Measurements from ENCODE around the gene SHROOM4.

DNA sequence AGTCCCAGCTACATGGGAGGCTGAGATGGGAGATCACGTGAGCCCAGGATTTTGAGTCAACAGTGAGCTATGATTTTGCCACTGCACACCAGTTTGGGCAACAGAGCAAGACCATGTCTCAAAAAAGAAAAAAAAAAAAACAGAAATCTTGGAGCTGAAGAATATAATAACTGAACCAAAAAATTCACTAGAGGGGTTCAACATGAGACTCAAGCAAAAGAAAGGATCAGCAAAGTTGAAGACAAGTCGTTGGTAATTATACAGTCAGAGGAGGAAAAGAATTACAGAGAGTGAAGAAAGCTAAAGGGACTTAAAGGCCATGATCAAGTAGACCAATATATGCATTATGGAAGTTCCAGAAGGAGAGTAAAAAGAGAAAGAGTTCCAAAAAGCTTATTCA, 26.9 kb downstream of the SHROOM4 start:
- TF ChIP-seq, protein P1, sequence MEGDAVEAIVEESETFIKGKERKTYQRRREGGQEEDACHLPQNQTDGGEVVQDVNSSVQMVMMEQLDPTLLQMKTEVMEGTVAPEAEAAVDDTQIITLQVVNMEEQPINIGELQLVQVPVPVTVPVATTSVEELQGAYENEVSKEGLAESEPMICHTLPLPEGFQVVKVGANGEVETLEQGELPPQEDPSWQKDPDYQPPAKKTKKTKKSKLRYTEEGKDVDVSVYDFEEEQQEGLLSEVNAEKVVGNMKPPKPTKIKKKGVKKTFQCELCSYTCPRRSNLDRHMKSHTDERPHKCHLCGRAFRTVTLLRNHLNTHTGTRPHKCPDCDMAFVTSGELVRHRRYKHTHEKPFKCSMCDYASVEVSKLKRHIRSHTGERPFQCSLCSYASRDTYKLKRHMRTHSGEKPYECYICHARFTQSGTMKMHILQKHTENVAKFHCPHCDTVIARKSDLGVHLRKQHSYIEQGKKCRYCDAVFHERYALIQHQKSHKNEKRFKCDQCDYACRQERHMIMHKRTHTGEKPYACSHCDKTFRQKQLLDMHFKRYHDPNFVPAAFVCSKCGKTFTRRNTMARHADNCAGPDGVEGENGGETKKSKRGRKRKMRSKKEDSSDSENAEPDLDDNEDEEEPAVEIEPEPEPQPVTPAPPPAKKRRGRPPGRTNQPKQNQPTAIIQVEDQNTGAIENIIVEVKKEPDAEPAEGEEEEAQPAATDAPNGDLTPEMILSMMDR (IDR thresholded peaks at IDR 0.05) = no peak
- TF ChIP-seq POLR2A (IDR thresholded peaks at IDR 0.05) = no peak

Data from right lobe of liver (tissue), 4 donors.